ENCODE measurements around the gene STUB1.

STUB1 gene

DNA sequence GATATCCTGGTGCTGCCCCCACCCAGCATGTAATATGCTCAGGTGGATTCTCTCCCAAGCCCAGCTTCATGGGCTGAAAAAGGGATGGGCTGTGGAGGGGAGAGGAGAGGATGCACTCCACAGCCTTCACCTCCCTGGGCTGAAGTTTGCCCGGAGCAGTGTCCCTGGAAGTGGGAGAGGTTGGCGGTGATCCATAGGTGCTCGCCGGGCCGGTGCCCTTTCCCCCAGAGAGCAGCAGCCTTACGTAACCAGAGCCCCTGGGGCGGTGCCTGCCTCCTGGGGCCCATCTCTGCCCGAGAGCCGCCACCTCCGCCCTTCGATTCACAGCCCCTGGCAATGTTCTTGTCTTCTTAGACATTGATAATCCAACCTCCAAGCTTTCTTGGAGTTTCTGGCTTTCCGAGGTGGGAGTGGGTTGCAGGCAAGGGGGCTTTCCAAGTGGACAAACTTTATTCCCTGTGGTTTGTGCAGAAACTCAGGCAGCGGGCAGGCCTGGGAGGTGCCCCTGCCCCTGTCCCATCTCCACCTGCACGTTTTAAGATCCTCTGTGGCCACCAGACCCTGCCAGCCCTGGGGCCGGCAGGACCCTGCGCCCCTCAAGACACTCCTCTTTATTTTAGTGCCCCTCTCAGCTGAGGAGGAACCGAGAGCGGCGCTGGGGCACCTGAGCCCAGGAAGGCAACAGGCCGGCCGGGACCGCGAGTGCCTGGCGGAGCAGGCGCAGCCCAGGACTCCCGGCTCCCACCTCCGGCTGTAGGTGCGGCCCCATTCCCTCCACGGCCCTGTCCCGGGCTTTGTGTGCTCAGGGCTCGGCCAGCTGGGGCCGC, 34.1 kb upstream of the STUB1 start:
- no peak for FAIRE-seq

DNA sequence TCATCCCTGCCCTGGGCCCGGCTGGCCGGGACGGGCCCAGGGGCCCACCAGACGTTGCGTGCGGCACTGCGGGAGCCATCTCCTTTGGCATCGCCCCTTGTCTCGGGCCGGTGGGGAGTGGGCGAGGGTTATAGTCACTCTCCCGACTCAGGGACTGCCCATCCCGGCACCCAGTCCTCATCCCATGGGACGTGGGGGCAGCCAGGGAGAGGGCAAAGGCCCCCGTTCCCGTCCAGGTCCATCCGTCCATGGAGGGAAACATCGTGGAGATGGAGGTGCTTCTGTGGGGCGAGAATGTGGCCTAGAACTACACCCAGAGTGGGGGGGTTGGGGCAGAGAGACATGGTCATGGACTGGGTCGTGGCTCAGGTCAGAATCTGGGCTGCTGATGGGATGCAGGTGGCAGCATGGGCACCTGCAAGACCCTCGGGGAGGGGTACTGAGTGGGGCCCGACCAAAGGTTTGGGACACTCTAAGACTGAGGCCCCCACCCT, 33.5 kb upstream of the STUB1 start:
- FAIRE-seq: no peak

DNA sequence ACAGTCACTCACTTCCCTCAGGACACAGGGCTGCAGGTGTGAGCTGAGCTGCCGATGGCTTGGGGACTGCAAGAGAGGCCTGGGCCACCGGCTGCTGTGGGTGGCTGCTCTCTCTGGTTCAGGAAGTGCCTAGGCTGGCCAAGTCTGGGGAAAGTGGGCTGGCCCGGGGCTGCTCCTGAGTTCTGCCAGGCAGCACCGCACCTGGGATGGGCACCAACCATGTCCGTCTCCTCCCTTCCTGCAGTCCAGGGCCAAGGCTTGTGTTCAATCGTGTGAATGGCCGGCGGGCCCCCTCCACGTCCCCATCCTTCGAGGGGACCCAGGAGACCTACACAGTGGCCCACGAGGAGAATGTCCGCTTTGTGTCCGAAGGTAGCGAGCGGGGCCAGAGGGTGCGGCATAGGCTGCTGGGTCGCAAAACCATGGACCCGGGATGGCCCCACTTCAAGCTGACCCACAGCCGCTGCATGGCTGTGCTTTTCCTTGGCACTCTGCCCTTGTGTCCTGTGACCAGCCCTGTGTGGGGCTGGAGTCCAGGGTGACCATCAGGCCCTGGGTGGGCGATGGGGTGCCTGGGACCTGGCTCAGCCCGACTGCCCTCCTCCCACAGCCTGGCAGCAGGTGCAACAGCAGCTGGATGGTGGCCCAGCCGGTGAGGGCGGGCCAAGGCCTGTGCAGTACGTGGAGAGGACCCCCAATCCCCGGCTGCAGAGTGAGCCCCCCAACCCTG, 32.9 kb upstream of the STUB1 start:
- FAIRE-seq: no peak

DNA sequence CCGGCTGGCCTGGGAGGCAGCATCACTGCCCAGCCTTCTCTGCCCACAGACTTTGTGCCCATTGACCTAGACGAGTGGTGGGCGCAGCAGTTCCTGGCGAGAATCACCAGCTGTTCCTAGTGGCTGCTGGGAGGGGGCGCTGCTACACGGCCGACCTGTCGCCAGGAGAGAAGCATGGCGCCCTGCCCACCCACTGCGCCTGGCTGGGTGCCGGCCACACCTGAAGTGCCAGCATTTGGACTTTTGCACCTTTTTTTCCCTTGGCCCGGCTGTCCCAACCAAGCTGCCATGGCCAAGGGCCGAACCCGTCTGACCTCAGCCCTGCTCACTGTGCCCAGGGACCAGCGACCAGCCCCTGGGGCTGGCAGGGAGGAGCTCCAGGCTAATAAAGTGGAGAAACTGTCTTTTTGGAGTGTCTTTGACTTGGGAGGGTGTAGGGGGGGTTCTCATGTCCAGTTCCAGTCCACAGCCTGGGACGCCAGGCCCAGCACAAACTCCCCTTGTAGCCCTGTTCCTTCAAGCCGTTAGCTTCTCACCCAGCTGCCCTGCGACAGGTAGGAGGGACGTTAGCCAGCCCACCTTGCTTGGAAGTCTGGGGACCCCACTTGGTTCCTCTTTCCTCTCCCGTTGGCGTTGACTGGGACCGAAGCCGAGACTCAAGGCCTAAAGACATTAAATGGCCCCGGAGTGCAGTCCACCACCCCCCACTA, 32.0 kb upstream of the STUB1 start:
- no peak for FAIRE-seq

DNA sequence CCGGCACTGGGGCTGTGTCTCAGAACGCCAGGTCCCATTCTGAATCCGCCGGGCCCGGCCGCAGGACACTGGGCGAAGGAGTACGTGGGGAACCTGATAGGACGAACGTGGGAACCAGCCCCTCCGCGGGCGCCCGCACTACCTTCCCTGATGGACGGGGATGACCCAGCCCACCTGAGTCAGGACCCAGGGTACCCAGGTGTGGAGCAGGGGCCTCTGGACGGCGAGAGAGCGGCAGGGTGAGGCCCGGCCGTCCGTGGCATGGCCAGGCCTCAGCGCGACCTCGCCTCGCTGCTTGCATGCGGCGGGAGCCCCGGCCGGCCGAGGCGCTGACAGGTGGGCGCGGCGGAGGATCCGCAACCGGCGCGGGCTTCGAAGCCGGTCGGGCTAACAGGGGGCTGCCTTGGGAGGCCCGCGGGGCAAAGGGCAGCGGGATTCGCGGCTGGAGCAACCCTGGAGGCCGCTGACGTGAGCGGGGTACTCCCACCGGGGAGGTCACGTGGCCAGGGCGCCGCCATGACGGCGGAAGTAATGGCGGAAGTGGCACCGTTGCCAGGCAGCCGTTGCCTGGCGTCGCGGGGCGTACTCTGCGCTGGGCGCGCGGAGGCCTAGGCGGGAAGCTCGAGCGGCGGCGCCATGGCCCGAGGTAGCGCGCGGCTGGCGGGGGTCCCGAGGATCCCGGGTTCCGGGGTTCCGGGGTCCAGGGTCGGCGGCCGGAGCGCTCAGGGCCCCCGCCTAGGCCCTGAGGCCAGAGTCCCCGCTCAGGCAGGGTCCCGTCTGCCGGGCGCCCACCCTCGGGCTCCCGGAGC, 31.2 kb upstream of the STUB1 start, which contains the start of gene WDR90:
TSS of gene WDR90 (plus strand) at position 585 of the 809 bp plus-strand sequence. CDS start at position 637, 52 bp downstream.
- FAIRE-seq: no peak

DNA sequence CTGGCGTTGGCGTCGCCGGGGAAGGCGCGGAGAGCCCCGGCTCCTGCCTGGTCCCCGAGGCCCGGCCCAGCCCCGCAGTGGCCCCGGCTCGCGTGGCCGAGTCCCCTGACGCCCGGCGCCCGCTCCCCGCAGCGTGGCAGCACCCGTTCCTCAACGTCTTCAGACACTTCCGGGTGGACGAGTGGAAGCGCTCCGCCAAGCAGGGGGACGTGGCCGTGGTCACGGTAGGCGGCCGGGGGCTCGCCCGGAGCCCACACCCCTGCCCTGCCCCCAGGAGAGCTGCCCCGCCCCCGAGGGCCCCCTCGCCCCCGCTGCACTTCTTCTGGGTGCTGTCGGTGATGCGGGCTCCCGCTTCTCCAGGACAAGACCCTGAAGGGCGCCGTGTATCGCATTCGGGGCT, 30.6 kb upstream of the STUB1 start:
- no peak for FAIRE-seq

DNA sequence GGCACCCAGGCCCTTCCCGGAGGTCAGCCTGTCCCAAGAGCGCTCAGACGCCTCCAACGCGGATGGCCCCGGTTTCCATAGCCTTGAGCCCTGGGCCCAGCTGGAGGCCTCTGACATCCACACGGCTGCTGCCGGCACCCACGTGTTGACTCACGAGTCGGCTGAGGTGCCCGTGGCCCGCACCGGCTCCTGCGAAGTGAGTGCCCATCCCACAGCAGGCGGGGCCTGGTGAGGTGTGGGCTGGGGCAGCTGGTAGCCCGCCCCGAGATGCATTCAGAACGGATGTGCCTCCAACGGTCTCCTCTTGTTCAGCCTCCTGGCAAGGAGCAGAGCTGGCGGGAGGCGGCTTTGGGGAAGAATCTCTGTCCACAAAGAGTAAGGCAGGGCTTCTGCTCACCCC, 28.4 kb upstream of the STUB1 start:
- FAIRE-seq: no peak

DNA sequence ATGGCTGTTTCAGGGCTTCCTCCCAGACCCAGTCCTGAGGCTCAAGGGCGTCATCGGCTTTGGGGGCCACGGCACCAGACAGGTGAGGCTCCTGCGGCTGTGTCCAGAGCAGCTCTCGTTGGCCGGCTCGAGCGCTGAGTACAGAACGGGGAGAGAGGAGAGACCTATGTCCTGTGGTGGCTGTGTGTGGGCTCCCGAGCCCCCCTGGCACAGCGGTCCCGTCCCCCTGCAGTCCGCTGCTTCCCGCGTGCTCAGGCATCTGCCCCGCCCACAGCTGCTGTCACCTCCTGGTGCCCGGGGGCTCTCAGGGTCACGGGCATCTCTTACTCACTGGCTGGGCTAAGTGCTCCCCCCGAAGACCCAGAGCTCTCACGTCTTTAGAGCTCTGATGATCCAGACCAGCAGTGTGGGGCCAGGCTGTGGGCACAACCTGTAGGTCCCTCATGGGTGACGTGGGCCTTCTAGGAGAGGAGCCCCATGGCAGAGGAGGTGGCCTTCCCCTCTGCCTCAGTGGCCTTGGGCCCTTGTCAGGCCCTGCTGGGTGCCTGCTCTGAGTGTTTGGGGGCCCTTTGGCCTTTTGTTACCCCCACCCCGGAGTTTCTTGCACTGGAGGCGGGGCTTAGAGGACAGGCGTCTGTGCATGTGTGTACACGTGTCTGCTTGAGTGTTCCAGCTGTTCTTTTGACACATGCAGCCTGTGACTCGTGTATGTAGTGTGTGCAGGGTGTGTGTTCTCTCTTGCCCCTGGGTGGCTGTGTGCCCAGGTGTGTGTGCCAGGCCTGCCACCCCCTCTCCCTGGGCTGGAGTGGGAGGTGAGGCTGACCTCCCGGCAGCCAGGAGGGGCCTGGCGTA, 27.5 kb upstream of the STUB1 start:
- FAIRE-seq: no peak

DNA sequence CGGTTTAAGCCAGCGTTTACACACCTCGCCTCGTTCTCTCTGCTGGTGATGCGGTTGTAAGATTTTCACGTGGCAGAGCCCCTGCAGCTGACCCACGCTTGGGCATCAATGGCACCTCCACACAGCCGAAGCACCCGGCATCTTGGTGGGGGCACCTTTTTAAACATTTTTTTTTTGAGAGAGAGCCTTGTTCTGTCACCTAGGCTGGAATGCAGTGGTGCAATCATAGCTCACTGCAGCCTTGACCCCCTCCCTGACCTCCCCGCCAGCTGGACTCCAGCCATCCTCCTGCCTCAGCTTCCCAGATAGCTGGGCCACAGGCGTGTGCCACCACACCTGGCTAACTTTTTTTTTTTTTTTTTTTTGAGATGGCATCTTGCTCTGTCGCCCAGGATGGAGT, 26.2 kb upstream of the STUB1 start:
- FAIRE-seq: no peak

DNA sequence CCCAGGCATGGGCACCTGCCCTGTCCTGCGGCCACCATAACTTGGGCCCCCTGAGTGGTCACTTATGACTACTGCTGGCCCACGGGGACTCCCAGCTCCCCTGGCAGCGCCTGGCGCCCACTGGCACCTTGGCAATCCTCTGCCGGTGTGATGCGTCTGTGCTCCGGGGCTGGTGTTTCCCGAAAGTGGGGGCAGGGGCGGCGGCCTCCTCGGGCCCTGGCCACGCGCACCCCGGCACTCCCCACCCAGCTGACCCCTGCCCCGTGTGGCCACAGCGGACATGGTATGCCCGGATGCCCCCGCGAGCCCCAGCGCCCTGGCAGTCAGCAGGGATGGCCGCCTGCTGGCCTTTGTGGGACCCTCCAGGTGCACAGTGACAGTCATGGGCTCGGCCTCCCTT, 22.7 kb upstream of the STUB1 start:
- FAIRE-seq: no peak

DNA sequence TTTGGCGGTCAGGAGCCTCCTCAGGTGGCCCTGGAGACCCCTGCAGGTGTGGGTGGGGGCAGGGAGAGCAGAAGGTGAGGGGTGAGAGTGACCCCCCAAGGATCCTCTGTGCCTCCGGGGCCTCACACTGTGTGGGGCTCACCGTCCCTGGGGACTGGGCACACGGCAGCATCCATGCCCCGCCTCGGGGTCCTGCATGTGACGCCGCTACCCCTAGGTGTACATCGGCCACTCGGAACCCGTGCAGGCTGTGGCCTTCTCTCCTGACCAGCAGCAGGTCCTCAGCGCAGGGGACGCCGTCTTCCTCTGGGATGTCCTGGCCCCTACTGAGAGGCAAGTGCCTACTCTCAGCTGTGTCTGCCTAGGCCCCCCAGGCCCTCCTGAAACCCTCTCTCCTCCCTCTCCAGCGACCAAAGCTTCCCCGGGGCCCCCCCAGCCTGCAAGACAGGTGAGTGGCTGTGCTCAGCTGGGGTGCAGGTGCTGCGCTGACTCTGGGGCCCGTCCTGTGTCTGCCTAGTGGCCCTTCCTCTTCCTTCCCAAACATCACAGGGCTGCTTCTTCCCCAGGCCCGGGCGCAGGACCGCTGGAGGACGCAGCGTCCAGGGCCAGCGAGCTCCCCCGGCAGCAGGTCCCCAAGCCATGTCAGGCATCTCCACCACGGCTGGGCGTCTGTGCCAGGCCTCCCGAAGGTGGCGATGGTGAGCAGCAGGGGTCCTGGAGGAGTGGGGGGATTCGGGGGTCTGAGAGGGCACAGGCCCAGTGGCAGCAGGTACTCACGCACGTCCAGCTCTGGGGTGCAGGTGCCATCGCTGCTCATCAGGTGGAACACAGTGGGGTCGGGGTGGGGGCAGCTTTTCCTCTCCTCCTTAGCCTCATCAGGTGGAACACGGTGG, 21.3 kb upstream of the STUB1 start:
- FAIRE-seq: no peak

DNA sequence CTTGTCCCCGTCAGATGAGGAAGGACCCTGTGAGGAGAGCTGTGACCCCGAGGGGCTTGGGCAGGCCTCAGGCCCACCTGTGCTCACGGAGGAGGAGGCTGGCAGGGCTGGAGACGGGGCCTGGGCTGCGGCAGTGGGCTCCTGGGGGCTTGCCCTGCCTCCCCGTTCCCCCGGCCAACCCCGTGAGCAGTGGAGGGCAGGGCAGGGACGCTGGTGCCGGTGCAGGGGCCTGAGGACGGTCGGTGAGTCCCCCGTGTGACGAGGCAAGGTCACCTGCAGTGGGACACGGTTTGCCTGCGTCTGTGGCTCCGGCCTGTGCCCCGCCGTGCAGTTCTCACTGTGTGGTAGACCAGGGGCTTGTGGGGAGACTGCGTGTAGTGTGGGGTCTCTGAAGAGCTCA, 20.6 kb upstream of the STUB1 start:
- FAIRE-seq: no peak

DNA sequence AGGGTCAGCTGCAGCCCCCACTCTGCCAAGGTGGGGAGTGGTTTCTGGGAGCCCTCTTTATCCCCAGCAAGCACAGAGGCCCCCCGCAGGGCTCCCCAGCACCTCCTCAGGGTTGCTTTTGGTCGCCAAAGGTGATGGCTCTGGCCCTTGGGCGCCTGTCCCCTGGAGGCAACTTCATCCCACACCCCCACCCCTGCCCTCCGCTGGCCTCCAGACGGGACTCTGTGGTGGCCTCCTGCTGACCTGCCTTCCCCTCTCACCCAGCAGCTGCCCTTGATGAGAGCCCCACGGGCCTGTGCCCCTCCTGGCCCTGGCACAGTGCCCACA, 20.1 kb upstream of the STUB1 start:
- FAIRE-seq: no peak

DNA sequence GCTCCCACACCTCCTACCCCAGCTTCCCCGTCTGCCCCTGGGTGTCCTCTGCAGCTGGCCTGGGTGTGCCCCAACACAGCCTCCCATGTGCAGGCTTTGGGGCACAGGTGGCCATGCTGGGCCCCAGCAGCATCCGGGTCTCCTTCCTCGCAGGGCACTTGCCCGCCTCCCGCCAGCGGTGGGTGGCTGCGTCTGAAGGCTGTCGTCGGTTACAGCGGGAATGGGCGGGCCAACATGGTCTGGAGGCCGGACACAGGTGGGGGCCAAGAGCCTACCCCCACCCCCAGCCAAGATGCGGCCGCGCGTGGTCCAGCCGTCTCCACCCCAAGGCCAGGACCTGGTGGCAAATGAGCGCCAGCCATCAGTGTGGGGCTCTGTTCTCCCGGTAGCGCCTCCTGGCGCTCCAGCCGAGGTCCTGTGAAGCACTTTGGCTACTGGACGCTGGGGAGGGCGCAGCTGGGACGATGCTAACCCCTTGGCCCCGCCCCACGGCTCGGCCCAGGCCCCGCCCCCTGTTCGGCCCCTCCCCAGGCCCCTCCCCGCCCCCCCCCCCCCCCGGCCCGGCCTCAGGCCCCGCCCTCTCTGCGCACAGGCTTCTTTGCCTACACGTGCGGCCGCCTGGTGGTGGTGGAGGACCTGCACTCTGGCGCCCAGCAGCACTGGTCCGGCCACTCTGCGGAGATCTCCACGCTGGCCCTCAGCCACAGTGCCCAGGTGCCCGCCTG, 19.6 kb upstream of the STUB1 start:
- FAIRE-seq: no peak

DNA sequence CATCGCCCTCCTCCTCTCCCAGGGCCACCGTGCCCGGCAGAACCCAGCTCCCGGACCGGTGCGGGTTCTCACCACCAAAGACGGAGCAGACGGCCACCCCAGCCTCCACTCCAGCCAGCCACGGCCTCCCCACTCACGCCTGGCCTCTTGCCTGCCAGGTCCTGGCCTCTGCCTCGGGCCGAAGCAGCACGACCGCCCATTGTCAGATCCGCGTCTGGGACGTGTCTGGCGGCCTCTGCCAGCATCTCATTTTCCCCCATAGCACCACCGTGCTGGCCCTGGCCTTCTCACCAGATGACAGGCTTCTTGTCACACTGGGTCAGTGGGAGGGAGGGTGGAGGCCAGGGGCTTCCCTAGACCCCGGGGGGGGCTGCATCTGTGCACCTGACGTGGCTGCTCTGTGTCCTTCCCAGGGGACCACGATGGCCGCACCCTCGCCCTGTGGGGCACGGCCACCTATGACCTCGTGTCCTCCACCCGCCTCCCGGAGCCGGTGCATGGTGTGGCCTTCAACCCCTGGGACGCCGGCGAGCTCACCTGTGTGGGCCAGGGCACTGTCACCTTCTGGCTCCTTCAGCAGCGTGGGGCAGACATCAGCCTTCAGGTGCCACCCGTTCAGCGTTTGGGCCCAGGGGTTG, 18.9 kb upstream of the STUB1 start:
- FAIRE-seq: no peak

DNA sequence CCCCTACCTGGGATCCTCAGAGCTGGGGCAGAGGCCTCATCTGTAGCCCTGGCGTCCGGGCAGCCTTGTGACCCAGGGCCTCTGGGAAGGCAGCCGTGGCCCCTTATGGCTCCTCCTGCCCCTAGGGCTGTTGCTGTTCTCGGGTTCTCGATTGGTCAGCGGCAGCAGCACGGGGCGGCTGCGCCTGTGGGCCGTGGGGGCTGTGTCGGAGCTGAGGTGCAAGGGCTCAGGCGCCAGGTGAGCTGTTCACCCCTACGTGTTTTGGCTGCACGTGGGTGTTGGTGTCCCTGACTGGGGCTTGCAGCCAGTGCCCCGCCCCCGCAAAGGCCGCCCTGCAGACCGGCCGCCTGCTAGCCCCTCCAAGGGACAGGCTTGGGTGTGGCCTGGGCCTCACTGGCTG, 18.1 kb upstream of the STUB1 start:
- no peak for FAIRE-seq

DNA sequence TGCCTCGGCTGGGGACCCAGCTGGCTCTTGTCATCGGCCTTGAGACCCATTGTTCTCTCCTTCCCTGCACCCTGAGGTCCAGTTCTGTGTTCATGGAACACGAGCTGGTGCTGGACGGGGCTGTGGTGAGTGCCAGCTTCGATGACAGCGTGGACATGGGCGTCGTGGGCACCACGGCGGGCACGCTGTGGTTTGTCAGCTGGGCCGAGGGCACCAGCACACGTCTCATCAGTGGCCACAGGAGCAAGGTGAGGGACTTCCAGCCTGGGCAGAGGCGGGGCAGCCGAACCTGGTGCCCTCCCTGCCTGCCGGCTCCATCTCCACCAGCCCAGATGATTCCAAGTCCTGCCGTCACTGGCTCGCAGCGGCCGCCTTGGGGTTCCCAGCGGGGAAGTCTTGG, 17.6 kb upstream of the STUB1 start:
- no peak for FAIRE-seq

DNA sequence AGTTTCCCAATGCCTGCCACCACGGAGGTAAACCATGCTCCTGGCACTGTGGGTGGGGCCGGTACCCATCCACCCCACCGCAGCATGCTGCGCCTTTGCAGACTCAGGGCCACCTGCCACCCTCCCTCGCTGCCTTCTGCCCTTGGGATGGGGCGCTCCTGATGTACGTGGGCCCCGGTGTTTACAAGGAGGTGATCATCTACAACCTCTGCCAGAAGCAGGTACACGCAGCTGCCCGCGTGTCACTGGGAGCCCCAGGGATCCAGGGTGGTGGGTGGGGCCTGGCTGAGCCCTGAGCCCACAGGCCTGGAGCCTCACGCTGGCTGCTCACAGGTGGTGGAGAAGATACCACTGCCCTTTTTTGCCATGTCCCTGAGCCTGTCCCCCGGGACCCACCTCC, 13.6 kb upstream of the STUB1 start:
- no peak for FAIRE-seq

DNA sequence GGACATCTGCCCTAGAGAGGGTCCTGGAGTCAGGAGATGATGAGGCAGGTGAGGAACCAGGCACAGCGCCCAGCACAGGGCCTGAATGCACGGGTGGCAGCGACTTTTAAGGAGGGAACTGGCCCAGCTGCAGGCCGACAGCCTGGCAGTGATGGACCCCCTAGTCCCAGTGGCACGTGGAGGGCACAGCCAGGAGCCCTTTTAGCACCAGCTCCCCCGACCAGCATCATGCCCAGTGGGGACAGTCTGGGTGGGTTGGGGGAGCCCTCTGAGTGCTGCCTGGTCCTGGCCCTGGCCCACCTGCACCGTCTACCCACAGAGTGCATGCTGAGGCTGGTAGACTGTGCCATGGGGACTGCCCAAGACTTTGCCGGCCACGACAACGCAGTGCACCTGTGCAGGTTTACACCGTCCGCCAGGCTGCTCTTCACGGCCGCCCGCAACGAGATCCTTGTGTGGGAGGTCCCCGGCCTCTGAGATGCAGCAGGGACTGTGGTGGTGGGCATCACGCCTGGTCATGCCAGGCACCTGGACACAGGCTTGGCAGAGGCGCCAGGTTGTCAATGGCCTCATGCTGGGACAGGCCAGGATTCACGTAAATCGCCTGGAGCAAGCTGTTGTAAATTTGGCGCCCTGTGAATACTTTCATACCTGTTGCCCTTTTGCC, 13.0 kb upstream of the STUB1 start:
- FAIRE-seq: no peak
